Brain microvascular endothelial cell (primary cell): ENCODE data around the gene ZBED4.

Source experiments
- DNase-seq: peaks from one replicate; pipeline ENCODE4 v3.0.0-alpha.2; 2020
- H3K27ac ChIP-seq: fragments of 250-450 bp; sonication (Bioruptor Pico); 2 replicates; pipeline ENCODE4 v1.5.1; 2020; ENCODE audit warnings: mild to moderate bottlenecking, moderate library complexity
- H3K27me3 ChIP-seq: fragments of 250-450 bp; sonication (Bioruptor Pico); replicated peaks from 2 replicates; pipeline ENCODE4 v1.5.1; 2020; ENCODE audit warnings: mild to moderate bottlenecking
- H3K36me3 ChIP-seq: fragments of 250-450 bp; sonication (Bioruptor Pico); replicated peaks from 2 replicates; pipeline ENCODE4 v1.5.1; 2020; ENCODE audit warnings: mild to moderate bottlenecking
- H3K4me3 ChIP-seq: 2 replicates; pipeline ENCODE4 v1.5.1; 2011; ENCODE audit warnings: low read depth, mild to moderate bottlenecking, control low read depth, low read length, moderate library complexity
- CTCF ChIP-seq: IDR thresholded peaks from 2 replicates; pipeline ENCODE4 v1.5.1; 2011; ENCODE audit warnings: low read depth, mild to moderate bottlenecking, moderate library complexity, low read length, control low read depth, inconsistent platforms; ENCODE audit errors: missing control alignments
- in situ Hi-C: cut with HindIII; loops from 2 replicates; pipeline ENCODE4 v1.10.0; 2017; ENCODE audit warnings: low sequenced_read_pairs, low pct_ligation_motif_present

The ZBED4 gene

GRCh38 chr22:49879871-49880270 is 26.2 kb downstream of the ZBED4 start:
- no peak overlapping the region for H3K4me3 ChIP-seq
- no peaks in the 10 kb centered on the region for H3K27me3 ChIP-seq
- no peak for DNase-seq
- H3K36me3 ChIP-seq = peaks cover 8% of the 10 kb centered on the region
- no peak for TF ChIP-seq CTCF
- H3K27ac ChIP-seq = no peak overlapping the region
- in situ Hi-C loops = no loop called here

GRCh38 chr22:49880281-49880680 is 26.6 kb downstream of the ZBED4 start:
- no peak for DNase-seq
- H3K4me3 ChIP-seq = no peak overlapping the region
- no peak for TF ChIP-seq CTCF

GRCh38 chr22:49881856-49882255 is 28.2 kb downstream of the ZBED4 start:
- Histone ChIP-seq H3K4me3 (no peak overlapping the region), H3K27ac (no peak overlapping the region), H3K27me3 (no peaks in the 10 kb centered on the region), H3K36me3 (peaks cover 22% of the 10 kb centered on the region)
- TF ChIP-seq CTCF = no peak
- in situ Hi-C loops = no loop called here
- no peak for DNase-seq

More at GRCh38 chr22:49880281-49880680, 26.6 kb downstream of the ZBED4 start:
- H3K27me3 ChIP-seq = no peaks in the 10 kb centered on the region
- H3K36me3 ChIP-seq = peaks cover 8% of the 10 kb centered on the region
- no peak overlapping the region for H3K27ac ChIP-seq
- in situ Hi-C loops = no loop called here

- Histone ChIP-seq H3K27ac (no peak overlapping the region), H3K27me3 (no peaks in the 10 kb centered on the region), H3K4me3 (no peak overlapping the region), H3K36me3 (peaks cover 28% of the 10 kb centered on the region)
- DNase-seq = peak; percentile 11
- in situ Hi-C loops = no loop called here
- no peak for TF ChIP-seq CTCF
Measured at GRCh38 chr22:49882519-49883293, 29.1 kb downstream of the ZBED4 start.

GRCh38 chr22:49883294-49883640 is 29.6 kb downstream of the ZBED4 start:
- no peaks in the 10 kb centered on the region for H3K27me3 ChIP-seq
- peak; percentile 12 for DNase-seq
- H3K4me3 ChIP-seq = no peak overlapping the region
- in situ Hi-C loops = no loop called here
- no peak for TF ChIP-seq CTCF
- H3K27ac ChIP-seq = no peak overlapping the region
- peaks cover 31% of the 10 kb centered on the region for H3K36me3 ChIP-seq

- Histone ChIP-seq H3K4me3 (no peak overlapping the region), H3K27me3 (no peaks in the 10 kb centered on the region), H3K27ac (no peak overlapping the region), H3K36me3 (peaks cover 36% of the 10 kb centered on the region)
- no peak for DNase-seq
- no peak for TF ChIP-seq CTCF
- in situ Hi-C loops = no loop called here
Measured at GRCh38 chr22:49884075-49884474, 30.4 kb downstream of the ZBED4 start.
